KMS-11 (cell line): ENCODE data around the gene C12orf56.
"Not testable (repeated sequence)": the region's sequence is repeated elsewhere in the genome, so short reads cannot be mapped to it uniquely, and the experiment has no call there.

Experiments used
- H2AFZ ChIP-seq: fragments of 200-600 bp; sonication (generic); 2 replicates; pipeline ENCODE4 v1.6.1; 2016; ENCODE audit warnings: antibody characterized with exemption, mixed run types, low read depth
- H3K27ac ChIP-seq: fragments of 200-600 bp; sonication (generic); 2 replicates; pipeline ENCODE4 v1.6.1; 2016; ENCODE audit warnings: mild to moderate bottlenecking, mixed run types
- H3K27me3 ChIP-seq: fragments of 200-600 bp; sonication (generic); 2 replicates; pipeline ENCODE4 v1.6.1; 2017; ENCODE audit warnings: mild to moderate bottlenecking, low read depth, mixed run types, moderate library complexity; ENCODE audit not compliant: insufficient read depth
- H3K36me3 ChIP-seq: fragments of 200-600 bp; sonication (generic); 2 replicates; pipeline ENCODE4 v1.6.1; 2017; ENCODE audit warnings: mild to moderate bottlenecking, mixed run types; ENCODE audit not compliant: insufficient read depth
- H3K4me1 ChIP-seq: fragments of 200-600 bp; sonication (generic); 2 replicates; pipeline ENCODE4 v1.6.1; 2016; ENCODE audit warnings: mild to moderate bottlenecking, low read depth, mixed run types; ENCODE audit not compliant: poor library complexity, severe bottlenecking
- H3K4me2 ChIP-seq: fragments of 200-600 bp; sonication (generic); 2 replicates; pipeline ENCODE4 v1.7.0; 2016; ENCODE audit warnings: mild to moderate bottlenecking, mixed run types
- H3K4me3 ChIP-seq: fragments of 200-600 bp; sonication (generic); IDR thresholded peaks from 2 replicates; pipeline ENCODE4 v1.6.1; 2017; ENCODE audit warnings: low read depth, low read length, mixed read lengths; ENCODE audit not compliant: insufficient read depth
- H3K79me2 ChIP-seq: fragments of 200-600 bp; sonication (generic); 2 replicates; pipeline ENCODE4 v1.6.1; 2016; ENCODE audit warnings: low read depth, mixed run types; ENCODE audit not compliant: insufficient read depth
- H3K9ac ChIP-seq: fragments of 200-600 bp; sonication (generic); 2 replicates; pipeline ENCODE4 v1.6.1; 2016; ENCODE audit warnings: mild to moderate bottlenecking, mixed run types
- H4K20me1 ChIP-seq: fragments of 200-600 bp; sonication (generic); 2 replicates; pipeline ENCODE4 v1.6.1; 2016; ENCODE audit warnings: mild to moderate bottlenecking, mixed run types; ENCODE audit not compliant: insufficient read depth
- CTCF ChIP-seq: fragments of 200-600 bp; sonication (generic); conservative IDR thresholded peaks from 2 replicates; pipeline ENCODE4 v1.6.1; 2017; ENCODE audit warnings: low read depth, mild to moderate bottlenecking, antibody characterized with exemption, low read length, moderate library complexity, mixed read lengths

Gene C12orf56

DNA sequence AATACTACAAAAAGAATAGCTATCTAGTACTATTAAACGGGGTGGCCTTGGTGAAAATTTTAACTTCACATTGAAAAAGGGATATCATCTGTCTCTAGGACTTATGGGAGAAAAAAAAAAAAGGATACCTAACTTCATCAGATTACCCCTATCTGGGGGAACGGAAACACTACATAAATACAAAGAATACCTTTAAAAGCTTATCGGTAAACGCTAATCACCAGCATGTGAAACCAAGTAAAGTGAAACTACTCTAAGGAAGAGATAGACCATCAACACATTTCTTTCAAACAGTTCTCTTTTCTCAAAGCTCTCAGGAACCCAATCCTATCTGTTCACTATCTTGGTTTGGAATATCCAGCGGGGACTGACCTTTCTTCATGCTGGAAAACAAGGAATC lies 172.0 kb downstream of the C12orf56 start:
- Histone ChIP-seq H4K20me1 (no peaks in the 10 kb centered on the region), H3K79me2 (peaks cover 11% of the 10 kb centered on the region; the same call in 1 of the 2 replicates), H3K4me2 (no peak overlapping the region), H3K4me3 (no peak overlapping the region), H3K27me3 (no peaks in the 10 kb centered on the region), H3K4me1 (peaks cover 36% of the 10 kb centered on the region), H2AFZ (no peak overlapping the region), H3K9ac (no peak overlapping the region), H3K36me3 (no peaks in the 10 kb centered on the region), H3K27ac (no peak overlapping the region)
- no peak for TF ChIP-seq CTCF

DNA sequence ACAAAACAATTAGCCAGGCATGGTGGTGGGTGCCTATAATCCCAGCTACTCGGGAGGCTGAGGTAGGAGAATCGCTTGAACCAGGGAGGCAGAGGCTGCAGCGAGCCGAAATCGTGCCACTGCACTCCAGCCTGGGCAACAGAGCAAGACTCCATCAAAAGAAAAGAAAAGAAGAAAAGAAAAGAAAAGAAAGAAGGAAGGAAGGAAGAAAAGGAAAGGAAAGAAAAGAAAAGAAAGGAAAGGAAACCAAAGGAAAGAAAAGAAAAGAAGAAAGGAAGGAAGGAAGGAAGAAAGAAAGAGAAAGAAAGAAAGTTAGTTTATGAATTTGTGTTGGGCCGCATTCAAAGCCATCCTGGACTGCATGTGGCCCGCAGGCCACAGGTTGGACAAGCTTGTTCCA lies 172.9 kb downstream of the C12orf56 start:
- peaks cover 11% of the 10 kb centered on the region; the same call in 1 of the 2 replicates for H3K79me2 ChIP-seq
- not testable (repeated sequence) for H2AFZ ChIP-seq, H3K36me3 ChIP-seq, H3K27ac ChIP-seq, H3K4me3 ChIP-seq, H3K9ac ChIP-seq, H3K4me2 ChIP-seq, H4K20me1 ChIP-seq, H3K27me3 ChIP-seq
- H3K4me1 ChIP-seq, result peaks cover 33% of the 10 kb centered on the region

GRCh38 chr12:64216239-64216638 lies 174.3 kb downstream of the C12orf56 start:
- TF ChIP-seq CTCF, result no peak
- Histone ChIP-seq H3K27ac (no peak overlapping the region), H4K20me1 (no peaks in the 10 kb centered on the region)

More at GRCh38 chr12:64216239-64216638, 174.3 kb downstream of the C12orf56 start:
- Histone ChIP-seq H3K27me3 (no peaks in the 10 kb centered on the region), H3K4me1 (peaks cover 30% of the 10 kb centered on the region), H3K79me2 (peaks cover 6% of the 10 kb centered on the region; the same call in 1 of the 2 replicates), H3K9ac (no peak overlapping the region), H2AFZ (no peak overlapping the region), H3K4me2 (peak overlapping the region; percentile 33), H3K36me3 (no peaks in the 10 kb centered on the region), H3K4me3 (no peak overlapping the region)
